Activated CD4-positive, alpha-beta T cell treated with anti-CD3 and anti-CD28 coated beads, Interleukin-2, Interleukin-4, amounts not matched to agents 100 ng/mL and 50 ng/mL, durations not matched to agents 16 hours and 8 hours (primary cell): ENCODE results near the gene ZNF692.
"Not testable (repeated sequence)": the region's sequence is repeated elsewhere in the genome, so short reads cannot be mapped to it uniquely, and the experiment has no call there.

Source experiments
- DNase-seq: peaks from one replicate; pipeline ENCODE4 v3.0.0-alpha.2; 2020; ENCODE audit warnings: low spot score

The ZNF692 gene

DNA sequence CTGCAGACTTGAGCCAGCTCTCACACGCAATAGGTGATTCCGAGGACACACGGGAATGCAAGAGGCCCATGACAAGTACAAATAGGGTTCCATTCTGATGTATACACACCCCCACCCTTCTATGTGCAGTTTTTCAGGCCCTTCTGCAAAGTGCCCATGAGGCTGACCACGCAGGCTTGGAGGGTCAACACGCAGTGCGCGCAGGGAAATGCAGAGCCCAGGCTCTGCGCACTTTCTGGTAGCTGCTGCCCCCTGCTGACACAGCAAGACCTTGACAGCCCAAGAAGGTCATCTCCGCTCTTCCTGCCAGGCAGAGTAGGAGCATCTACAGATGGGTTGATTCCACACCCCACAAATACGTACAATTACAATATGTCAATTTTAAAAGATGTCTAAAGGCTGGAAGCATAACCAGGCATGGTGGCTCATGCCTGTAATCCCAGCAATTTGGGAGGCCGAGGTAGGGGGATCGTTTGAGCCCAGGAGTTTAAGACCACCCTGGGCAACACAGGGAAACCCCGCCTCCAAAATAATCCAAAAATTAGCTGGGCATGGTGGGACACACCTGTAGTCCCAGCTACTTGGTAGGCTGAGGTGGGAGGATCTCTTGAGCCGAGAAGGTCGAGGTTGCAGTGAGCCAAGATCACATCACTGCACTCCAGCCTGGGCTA lies 51.7 kb downstream of the ZNF692 start:
- peak; percentile 64 for DNase-seq

DNA sequence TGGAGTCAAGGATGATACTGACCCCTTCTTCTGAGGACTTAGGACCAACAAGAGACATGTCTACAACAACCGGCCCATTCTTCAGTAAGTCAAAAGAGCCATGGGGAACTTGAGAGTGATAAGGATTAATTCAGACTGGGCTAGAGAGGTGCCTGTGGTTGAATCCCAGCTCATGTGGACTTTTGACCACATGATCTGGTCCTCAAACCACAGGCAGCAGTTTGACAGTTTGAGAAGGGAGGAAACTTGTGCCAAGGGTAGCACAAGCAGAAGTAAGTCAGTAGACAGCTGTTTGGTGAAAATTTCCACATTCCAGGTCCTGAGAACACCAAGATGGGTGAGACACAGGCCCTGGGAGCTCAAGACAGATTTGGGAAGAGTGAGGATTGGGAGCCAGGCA lies 53.0 kb downstream of the ZNF692 start:
- DNase-seq: no peak

- DNase-seq: no peak
These were observed 53.9 kb downstream of the ZNF692 start for GRCh38 chr1:248804771-248805681.

GRCh38 chr1:248803501-248803900 lies 55.4 kb downstream of the ZNF692 start:
- not testable (repeated sequence) for DNase-seq

GRCh38 chr1:248802454-248802853 lies 56.4 kb downstream of the ZNF692 start:
- no peak for DNase-seq

DNA sequence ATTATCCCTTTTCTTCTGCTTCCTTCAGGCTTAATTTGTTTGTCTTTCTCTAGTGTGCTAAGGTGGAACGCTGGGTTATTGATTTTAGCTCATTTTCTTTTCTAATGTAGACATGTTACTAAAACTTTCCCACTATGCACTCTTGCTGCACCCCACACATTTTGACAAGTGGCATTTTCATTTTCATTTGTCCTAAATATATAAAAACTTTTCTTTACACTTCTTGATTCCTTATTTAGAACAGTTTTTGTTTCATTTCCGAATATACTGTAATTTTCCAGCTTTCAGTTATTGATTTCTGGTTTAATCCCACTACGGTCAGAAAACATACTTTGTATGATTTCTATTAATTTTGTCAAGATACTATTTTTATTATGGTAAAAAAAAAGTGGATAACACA lies 58.4 kb downstream of the ZNF692 start:
- no peak for DNase-seq
